K562 (cell line): Measurements from ENCODE around the gene MKRN3. TPM values are rescaled to one million over a fixed set of nuclear protein-coding genes. Genes with fewer than 3 reads are reported as not detected.

Experiments used
- ATAC-seq: fragments of 200-7000 bp; cut with Tn5 transposase; 3 replicates; pipeline ENCODE4 v1.9.1; 2020; ENCODE audit warnings: moderate library complexity
- BruUV-seq: library from RNA; stranded (reverse); fragments of 400-500 nt; replicated peaks from 2 replicates; lab custom pipeline; 2021; lab: Mats Ljungman, UMichigan
- CTCF ChIA-PET: fragments of 300-600 bp; formaldehyde crosslinking; extraction: SDS; loops from one replicate; lab custom pipeline; 2021; ENCODE audit warnings: low intra/inter-chr PET ratio; lab: Yijun Ruan, JAX
- POLR2A ChIA-PET: fragments of 300-600, 350-650 bp; sonication (Branson Sonifier 250); formaldehyde crosslinking; extraction: SDS; loops from one replicate; lab custom pipeline; 2021; ENCODE audit warnings: antibody characterized with exemption, inconsistent platforms; lab: Yijun Ruan, JAX
- DNase-seq, 4 experiments: peaks; one replicate each; pipeline versions ENCODE4 v3.0.0 to v3.0.0-alpha.2; 2011 to 2018; ENCODE audit warnings: low spot score in 3 of 4, mixed read lengths in 3 of 4; ENCODE audit errors: extremely low read depth in 1 of 4
- FAIRE-seq: peaks from 2 replicates; lab custom pipeline; 2011; peaks lifted over from hg19 to GRCh38; lab: Jason Lieb, UNC
- H2AFZ ChIP-seq: 2 replicates; pipeline ENCODE4 v1.6.0; 2011; ENCODE audit warnings: low read depth, low read length, control low read depth, inconsistent platforms
- H3K27ac ChIP-seq: fragments of 200-600 bp; 3 replicates; pipeline ENCODE4 v1.8.0; 2011; ENCODE audit warnings: low read depth, mild to moderate bottlenecking, control low read depth, inconsistent platforms, low read length, moderate library complexity, mixed read lengths; ENCODE audit errors: extremely low read depth
- H3K27me3 ChIP-seq, 2 experiments: fragments of 300-600 bp in 1 of 2; 2 replicates in 1 of 2; 3 replicates in 1 of 2; pipeline versions ENCODE4 v1.6.0 to v1.8.0; 2011; ENCODE audit warnings: inconsistent platforms in 2 of 2, low read length in 2 of 2, mild to moderate bottlenecking in 1 of 2, mixed read lengths in 1 of 2, moderate library complexity in 1 of 2; ENCODE audit not compliant: control insufficient read depth in 2 of 2, insufficient read depth in 2 of 2
- H3K36me3 ChIP-seq: fragments of 300-600 bp; 3 replicates; pipeline ENCODE4 v1.8.0; 2011; ENCODE audit warnings: mild to moderate bottlenecking, low read length, inconsistent platforms; ENCODE audit not compliant: control insufficient read depth, insufficient read depth
- H3K4me1 ChIP-seq, 2 experiments: fragments of 200-600 bp in 1 of 2; replicated peaks in 1 of 2; 2 replicates in 1 of 2; 3 replicates in 1 of 2; pipeline versions ENCODE4 v1.5.1 to v1.8.0; 2011; ENCODE audit warnings: inconsistent platforms in 2 of 2, low read length in 2 of 2, mild to moderate bottlenecking in 1 of 2, mixed read lengths in 1 of 2, moderate library complexity in 1 of 2; ENCODE audit not compliant: control insufficient read depth in 2 of 2, insufficient read depth in 2 of 2
- H3K4me2 ChIP-seq: 2 replicates; pipeline ENCODE4 v1.6.1; 2011; ENCODE audit warnings: low read length, control low read depth, inconsistent platforms, mixed read lengths; ENCODE audit not compliant: insufficient read depth
- H3K4me3 ChIP-seq: fragments of 200-600 bp; sonication (generic), shearing (Covaris generic); 2 replicates; pipeline ENCODE4 v1.5.1; 2016; ENCODE audit warnings: control low read depth, inconsistent platforms
- H3K79me2 ChIP-seq: fragments of 200-600 bp; 3 replicates; pipeline ENCODE4 v1.8.0; 2011; ENCODE audit warnings: low read length, inconsistent platforms; ENCODE audit not compliant: control insufficient read depth, insufficient read depth
- H3K9ac ChIP-seq, 2 experiments: 2 replicates each; pipeline versions ENCODE4 v1.6.0 to v1.6.1; 2011; ENCODE audit warnings: low read depth in 2 of 2, low read length in 2 of 2, control low read depth in 1 of 2, inconsistent platforms in 1 of 2, mild to moderate bottlenecking in 1 of 2, mixed read lengths in 1 of 2; ENCODE audit not compliant: insufficient read depth in 1 of 2
- H3K9me1 ChIP-seq: one replicate; pipeline ENCODE4 v1.6.0; 2011; ENCODE audit warnings: inconsistent platforms, mild to moderate bottlenecking, low read length, moderate library complexity; ENCODE audit not compliant: control insufficient read depth, insufficient read depth
- H3K9me3 ChIP-seq: replicated peaks from 2 replicates; pipeline ENCODE4 v1.5.1; 2011; ENCODE audit warnings: low read depth, low read length, inconsistent platforms; ENCODE audit not compliant: control insufficient read depth, insufficient read depth
- H4K20me1 ChIP-seq: replicated peaks from 2 replicates; pipeline ENCODE4 v1.6.1; 2011; ENCODE audit warnings: low read length, inconsistent platforms, mixed read lengths; ENCODE audit not compliant: control insufficient read depth, insufficient read depth
- CCNT2 ChIP-seq: IDR thresholded peaks from 2 replicates; pipeline ENCODE4 v1.6.1; 2011; ENCODE audit warnings: borderline replicate concordance, low read depth, mild to moderate bottlenecking, moderate library complexity, mixed read lengths, low read length; ENCODE audit not compliant: insufficient read length; ENCODE audit errors: extremely low read depth
- ZNF384 ChIP-seq: IDR thresholded peaks from 2 replicates; pipeline ENCODE4 v1.6.1; 2012; ENCODE audit warnings: low read depth, low read length, improper control_type of control experiment
- WGBS: fragments of 100-300 bp; shearing (Covaris generic); methylation state at CpG from one replicate; pipeline ENCODE4 v1.1.6; 2016; ENCODE audit warnings: low coverage, mixed read lengths; ENCODE audit not compliant: insufficient coverage; ENCODE audit errors: missing lambda C conversion rate; 5-methylcytosine and 5-hydroxymethylcytosine counted together
- in situ Hi-C: fragments of 300-500 bp; cut with MboI; formaldehyde crosslinking; loops from 4 replicates; pipeline ENCODE4 v1.15.0; 2018; ENCODE audit warnings: inconsistent platforms, mixed read lengths
- intact Hi-C: fragments of 100-400 bp; cut with micrococcal nuclease; formaldehyde crosslinking; loops from 2 replicates; pipeline ENCODE4 v1.14.2; 2022
- polyA plus RNA-seq, 8 experiments: library from polyadenylated mRNA; depleted of rRNA in 4 of 8; stranded (reverse) in 5 of 8; unstranded in 3 of 8; fragments of >200 nt; fragmentation: Nextera tagmentation in 2 of 8; fragmentation: Illumina TruSeq in 1 of 8; extraction: Ambion mirVana in 2 of 8; extraction: Trizol in 1 of 8; gene quantifications; 2 replicates each; pipeline versions ENCODE4 v1.2.1 to v1.2.3, GENCODE V29; 2011 to 2014; ENCODE audit warnings: inconsistent platforms in 1 of 8, missing spikeins in 1 of 8
- total RNA-seq, 7 experiments: library from RNA; depleted of rRNA in 6 of 7; stranded (reverse); fragments of >200 nt in 6 of 7; fragmentation: Illumina TruSeq in 2 of 7; extraction: Trizol in 2 of 7; gene quantifications; 2 replicates each; pipeline versions ENCODE4 v1.2.1 to v1.2.3, GENCODE V29; 2011 to 2021; ENCODE audit warnings: low replicate concordance in 1 of 7
- TF ChIP-seq, protein P1 (sequence below): IDR thresholded peaks from 2 replicates; pipeline ENCODE4 v1.6.1; 2011; ENCODE audit warnings: borderline replicate concordance, low read depth, mild to moderate bottlenecking, moderate library complexity, low read length; ENCODE audit not compliant: insufficient read depth, poor library complexity, severe bottlenecking
- TF ChIP-seq, protein P2 (sequence below), 3 experiments: IDR thresholded peaks in 2 of 3; conservative IDR thresholded peaks in 1 of 3; 2 replicates each; pipeline ENCODE4 v1.5.1; 2011 to 2012; ENCODE audit warnings: low read length in 3 of 3, mild to moderate bottlenecking in 3 of 3, control low read depth in 2 of 3, improper control_type of control experiment in 1 of 3, inconsistent platforms in 1 of 3, low read depth in 1 of 3, mixed read lengths in 1 of 3, moderate library complexity in 1 of 3; ENCODE audit not compliant: insufficient read depth in 2 of 3

MKRN3 gene
- total and polyA plus RNA-seq, 9 of the 15 experiments (the other 6 are each of a cell fraction or from before 2014, with no cell fraction given), result 6.5 to 33.4 (median 25.1) TPM

DNA sequence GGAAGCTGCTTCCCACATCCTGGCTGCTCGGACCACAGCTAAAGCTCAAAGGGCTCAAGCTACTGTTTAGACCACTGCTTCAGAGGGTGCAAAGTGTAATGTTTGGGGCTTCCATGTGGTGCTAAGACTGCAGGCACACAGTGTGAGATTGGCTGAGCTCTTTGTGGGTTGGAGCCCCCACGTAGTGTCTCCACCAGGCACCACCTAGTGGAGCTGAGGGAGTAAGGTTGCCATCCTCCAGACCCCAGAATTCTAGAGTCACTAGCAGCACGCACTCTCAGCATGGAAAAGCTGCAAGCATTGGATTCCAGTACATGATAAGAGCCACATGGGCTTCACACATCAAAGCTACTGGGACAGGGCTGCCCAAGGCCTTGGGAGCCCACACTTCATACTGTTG, 9.3 kb downstream of the MKRN3 start:
- Histone ChIP-seq H3K79me2 (peaks cover 51% of the 10 kb centered on the region), H3K27ac (no peak overlapping the region), H3K9ac (no peak overlapping the region), H3K4me3 (no peak overlapping the region), H4K20me1 (peaks cover 6% of the 10 kb centered on the region; the same call in 1 of the 2 replicates), H3K27me3 (no peaks in the 10 kb centered on the region), H3K9me3 (no peaks in the 10 kb centered on the region), H3K4me2 (no peak overlapping the region), H2AFZ (no peak overlapping the region), H3K9me1 (no peaks in the 10 kb centered on the region), H3K36me3 (peaks cover 16% of the 10 kb centered on the region; the same call in 2 of the 3 replicates), H3K4me1 (peaks cover 12 to 17% of the 10 kb centered on the region in 2 experiments; a peak in 4 of 5 replicates)
- ATAC-seq, result peak; percentile 78
- DNase-seq, result peak in 1 of 4 experiments; percentile 13
- no TSS peak for BruUV-seq
- whole genome bisulfite sequencing, result 47% methylated on average over 3 of the region's 3 CpGs
- TF ChIP-seq CCNT2, result no peak
- no peak for TF ChIP-seq ZNF384
- TF ChIP-seq, protein P1, sequence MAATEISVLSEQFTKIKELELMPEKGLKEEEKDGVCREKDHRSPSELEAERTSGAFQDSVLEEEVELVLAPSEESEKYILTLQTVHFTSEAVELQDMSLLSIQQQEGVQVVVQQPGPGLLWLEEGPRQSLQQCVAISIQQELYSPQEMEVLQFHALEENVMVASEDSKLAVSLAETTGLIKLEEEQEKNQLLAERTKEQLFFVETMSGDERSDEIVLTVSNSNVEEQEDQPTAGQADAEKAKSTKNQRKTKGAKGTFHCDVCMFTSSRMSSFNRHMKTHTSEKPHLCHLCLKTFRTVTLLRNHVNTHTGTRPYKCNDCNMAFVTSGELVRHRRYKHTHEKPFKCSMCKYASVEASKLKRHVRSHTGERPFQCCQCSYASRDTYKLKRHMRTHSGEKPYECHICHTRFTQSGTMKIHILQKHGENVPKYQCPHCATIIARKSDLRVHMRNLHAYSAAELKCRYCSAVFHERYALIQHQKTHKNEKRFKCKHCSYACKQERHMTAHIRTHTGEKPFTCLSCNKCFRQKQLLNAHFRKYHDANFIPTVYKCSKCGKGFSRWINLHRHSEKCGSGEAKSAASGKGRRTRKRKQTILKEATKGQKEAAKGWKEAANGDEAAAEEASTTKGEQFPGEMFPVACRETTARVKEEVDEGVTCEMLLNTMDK, result peak; percentile 36
- TF ChIP-seq, protein P2, sequence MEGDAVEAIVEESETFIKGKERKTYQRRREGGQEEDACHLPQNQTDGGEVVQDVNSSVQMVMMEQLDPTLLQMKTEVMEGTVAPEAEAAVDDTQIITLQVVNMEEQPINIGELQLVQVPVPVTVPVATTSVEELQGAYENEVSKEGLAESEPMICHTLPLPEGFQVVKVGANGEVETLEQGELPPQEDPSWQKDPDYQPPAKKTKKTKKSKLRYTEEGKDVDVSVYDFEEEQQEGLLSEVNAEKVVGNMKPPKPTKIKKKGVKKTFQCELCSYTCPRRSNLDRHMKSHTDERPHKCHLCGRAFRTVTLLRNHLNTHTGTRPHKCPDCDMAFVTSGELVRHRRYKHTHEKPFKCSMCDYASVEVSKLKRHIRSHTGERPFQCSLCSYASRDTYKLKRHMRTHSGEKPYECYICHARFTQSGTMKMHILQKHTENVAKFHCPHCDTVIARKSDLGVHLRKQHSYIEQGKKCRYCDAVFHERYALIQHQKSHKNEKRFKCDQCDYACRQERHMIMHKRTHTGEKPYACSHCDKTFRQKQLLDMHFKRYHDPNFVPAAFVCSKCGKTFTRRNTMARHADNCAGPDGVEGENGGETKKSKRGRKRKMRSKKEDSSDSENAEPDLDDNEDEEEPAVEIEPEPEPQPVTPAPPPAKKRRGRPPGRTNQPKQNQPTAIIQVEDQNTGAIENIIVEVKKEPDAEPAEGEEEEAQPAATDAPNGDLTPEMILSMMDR (IDR thresholded peaks at IDR 0.05 in 2 of 3, conservative IDR thresholded peaks at IDR 0.05 in 1 of 3; ENCODE audit: insufficient read depth in 2 of 3, low read depth in 1 of 3, low read length in 3 of 3), result peak in 2 of 3 experiments; percentile 25 to 29; a peak in 3 of 6 replicates
- POLR2A ChIA-PET, result interaction anchor here (1.0 to 1.2 kb wide), 2 partner anchors 9 to 13 kb away, joined by 3 to 4 read pairs; partner anchors contain the start of gene MKRN3
- intact Hi-C loops, result no loop called here
- in situ Hi-C loops, result no loop called here
- CTCF ChIA-PET, result no interaction called here
- FAIRE-seq, result peak; percentile 19
